ENCODE data around the gene TOP3B.

TOP3B gene

GRCh38 chr22:21961886-21962654, 20.5 kb downstream of the TOP3B start:
- no peak for DNase-seq

GRCh38 chr22:21961127-21961867, 21.3 kb downstream of the TOP3B start:
- DNase-seq: no peak

GRCh38 chr22:21960200-21961126, 22.1 kb downstream of the TOP3B start:
- DNase-seq: no peak

- no peak for DNase-seq
Measured at GRCh38 chr22:21959274-21960074, 23.1 kb downstream of the TOP3B start.

- no peak for DNase-seq
Measured at GRCh38 chr22:21958360-21959273, 24.0 kb downstream of the TOP3B start.

- peak; percentile 93 for DNase-seq
Measured at GRCh38 chr22:21952586-21953571, 29.7 kb downstream of the TOP3B start, which contains the start of gene PPM1F. TSS of gene PPM1F (minus strand) at chr22:21952848. CDS start at chr22:21946048, 6,800 bp downstream.

GRCh38 chr22:21951931-21952465, 30.6 kb downstream of the TOP3B start:
- DNase-seq: peak in 1 of 2 donors; percentile 37

- DNase-seq: no peak
Measured at GRCh38 chr22:21951062-21951461, 31.5 kb downstream of the TOP3B start.

GRCh38 chr22:21949948-21950347, 32.6 kb downstream of the TOP3B start:
- DNase-seq: no peak

GRCh38 chr22:21949569-21949918, 33.0 kb downstream of the TOP3B start:
- DNase-seq: no peak

- DNase-seq: no peak
Measured at GRCh38 chr22:21948824-21949568, 33.6 kb downstream of the TOP3B start.

- DNase-seq: no peak
Measured at GRCh38 chr22:21948390-21948789, 34.2 kb downstream of the TOP3B start.

- no peak for DNase-seq
Measured at GRCh38 chr22:21947040-21948014, 35.3 kb downstream of the TOP3B start.

GRCh38 chr22:21946262-21946925, 36.2 kb downstream of the TOP3B start:
- DNase-seq: no peak

- DNase-seq: no peak
Measured at GRCh38 chr22:21945453-21946261, 36.9 kb downstream of the TOP3B start.

GRCh38 chr22:21944871-21945270, 37.7 kb downstream of the TOP3B start:
- no peak for DNase-seq
